H1 (cell line): Measurements from ENCODE around the gene NEMF. TPM values are rescaled to one million over a fixed set of nuclear protein-coding genes. Genes with fewer than 3 reads are reported as not detected.

Experiments used
- CTCF ChIA-PET: fragments of 300-600 bp; sonication (Branson Sonifier 250); formaldehyde crosslinking; loops from one replicate; lab custom pipeline; 2021; ENCODE audit not compliant: partially characterized antibody; lab: Charles Lee
- POLR2A ChIA-PET: fragments of 300-600 bp; sonication (Branson Sonifier 250); formaldehyde crosslinking; loops from one replicate; lab custom pipeline; 2021; ENCODE audit warnings: inconsistent platforms; ENCODE audit not compliant: partially characterized antibody; lab: Charles Lee
- DNase-seq, 2 experiments: peaks; one replicate each; pipeline versions ENCODE4 v3.0.0 to v3.0.0-alpha.2; 2010 to 2022; ENCODE audit warnings: low spot score in 2 of 2, low read depth in 1 of 2, mixed read lengths in 1 of 2
- FAIRE-seq: peaks from 2 replicates; lab custom pipeline; 2011; peaks lifted over from hg19 to GRCh38; lab: Jason Lieb, UNC
- H2AFZ ChIP-seq: 2 replicates; pipeline ENCODE4 v1.8.1; 2012; ENCODE audit warnings: low read length, inconsistent platforms
- H2AK5ac ChIP-seq: 2 replicates; pipeline ENCODE4 v1.6.1; 2013; ENCODE audit warnings: low read depth, low read length
- H2BK120ac ChIP-seq: replicated peaks from 2 replicates; pipeline ENCODE3; 2013; ENCODE audit warnings: low read depth, low read length, inconsistent platforms
- H2BK12ac ChIP-seq: 2 replicates; pipeline ENCODE4 v1.6.1; 2013; ENCODE audit warnings: low read depth, low read length
- H2BK15ac ChIP-seq: 2 replicates; pipeline ENCODE4 v1.6.1; 2013; ENCODE audit warnings: low read length
- H2BK20ac ChIP-seq: 2 replicates; pipeline ENCODE4 v1.6.1; 2013; ENCODE audit warnings: low read length
- H2BK5ac ChIP-seq: 2 replicates; pipeline ENCODE4 v1.6.1; 2013; ENCODE audit warnings: low read depth, low read length
- H3K14ac ChIP-seq: 2 replicates; pipeline ENCODE4 v1.6.1; 2013; ENCODE audit warnings: inconsistent platforms; ENCODE audit not compliant: insufficient read length
- H3K18ac ChIP-seq: 2 replicates; pipeline ENCODE4 v1.6.1; 2013; ENCODE audit warnings: low read length; ENCODE audit errors: extremely low read depth
- H3K23ac ChIP-seq: 2 replicates; pipeline ENCODE4 v1.6.1; 2013; ENCODE audit warnings: inconsistent platforms; ENCODE audit not compliant: insufficient read length
- H3K23me2 ChIP-seq: 2 replicates; pipeline ENCODE4 v1.6.1; 2013; ENCODE audit warnings: low read depth, low read length
- H3K27ac ChIP-seq: 2 replicates; pipeline ENCODE4 v1.6.1; 2011; ENCODE audit warnings: low read depth, low read length, inconsistent platforms
- H3K27me3 ChIP-seq, 4 experiments: replicated peaks in 1 of 4; 1 replicate in 1 of 4; 2 replicates in 3 of 4; pipeline versions ENCODE4 v1.6.1 to v1.8.1; 2011 to 2013; ENCODE audit warnings: low read length in 3 of 4, mild to moderate bottlenecking in 3 of 4, inconsistent platforms in 2 of 4, mixed read lengths in 2 of 4, moderate library complexity in 1 of 4; ENCODE audit not compliant: control insufficient read depth in 3 of 4, insufficient read depth in 3 of 4; ENCODE audit errors: extremely low read depth in 1 of 4
- H3K36me3 ChIP-seq, 4 experiments: 2 replicates each; pipeline versions ENCODE4 v1.6.1 to v1.8.1; 2011 to 2013; ENCODE audit warnings: mild to moderate bottlenecking in 4 of 4, low read length in 3 of 4, moderate library complexity in 2 of 4, control low read depth in 1 of 4, inconsistent platforms in 1 of 4; ENCODE audit not compliant: insufficient read depth in 4 of 4, control insufficient read depth in 2 of 4
- H3K4ac ChIP-seq: replicated peaks from 2 replicates; pipeline ENCODE3; 2013; ENCODE audit warnings: low read length, low read depth, mixed read lengths, inconsistent platforms; ENCODE audit not compliant: insufficient read length
- H3K4me1 ChIP-seq, 4 experiments: replicated peaks in 1 of 4; 1 replicate in 1 of 4; 2 replicates in 3 of 4; pipeline versions ENCODE4 v1.6.1 to v1.8.1; 2011 to 2013; ENCODE audit warnings: low read length in 3 of 4, inconsistent platforms in 2 of 4, mixed read lengths in 1 of 4; ENCODE audit not compliant: insufficient read depth in 4 of 4, control insufficient read depth in 3 of 4
- H3K4me2 ChIP-seq, 2 experiments: 2 replicates each; pipeline versions ENCODE4 v1.6.1 to v1.8.1; 2011 to 2013; ENCODE audit warnings: low read depth in 2 of 2, low read length in 2 of 2, control low read depth in 1 of 2, inconsistent platforms in 1 of 2, mild to moderate bottlenecking in 1 of 2; ENCODE audit not compliant: insufficient read depth in 1 of 2
- H3K4me3 ChIP-seq, 4 experiments: fragments of 200-600, 300-600 bp in 1 of 4; sonication (generic), shearing (Covaris generic), sonication (Bioruptor Twin) in 1 of 4; 2 replicates each; pipeline versions ENCODE4 v1.5.1 to v1.8.1; 2011 to 2016; ENCODE audit warnings: low read length in 4 of 4, low read depth in 3 of 4, control low read depth in 2 of 4, inconsistent platforms in 2 of 4, mild to moderate bottlenecking in 2 of 4, mixed read lengths in 1 of 4, moderate library complexity in 1 of 4; ENCODE audit not compliant: insufficient read depth in 2 of 4; ENCODE audit errors: extremely low read depth in 1 of 4
- H3K56ac ChIP-seq: replicated peaks from 2 replicates; pipeline ENCODE3; 2013; ENCODE audit warnings: low read depth, mild to moderate bottlenecking, mixed read lengths, low read length, inconsistent platforms; ENCODE audit not compliant: insufficient read length
- H3K79me1 ChIP-seq: 2 replicates; pipeline ENCODE4 v1.6.1; 2013; ENCODE audit warnings: low read depth, low read length, control low read depth
- H3K79me2 ChIP-seq, 2 experiments: 2 replicates each; pipeline versions ENCODE4 v1.6.1 to v1.8.1; 2012 to 2013; ENCODE audit warnings: low read length in 2 of 2, mild to moderate bottlenecking in 2 of 2, inconsistent platforms in 1 of 2; ENCODE audit not compliant: insufficient read depth in 2 of 2, control insufficient read depth in 1 of 2
- H3K9ac ChIP-seq, 4 experiments: replicated peaks in 1 of 4; 1 replicate in 1 of 4; 2 replicates in 3 of 4; pipeline versions ENCODE4 v1.6.1 to v1.8.1; 2011 to 2013; ENCODE audit warnings: low read depth in 3 of 4, low read length in 3 of 4, control low read depth in 2 of 4, mild to moderate bottlenecking in 2 of 4, moderate library complexity in 2 of 4, inconsistent platforms in 1 of 4; ENCODE audit errors: extremely low read depth in 1 of 4
- H3K9me3 ChIP-seq, 2 experiments: 2 replicates each; pipeline versions ENCODE4 v1.6.1 to v1.8.1; 2012 to 2013; ENCODE audit warnings: mild to moderate bottlenecking in 2 of 2, moderate library complexity in 2 of 2, control low read depth in 1 of 2, inconsistent platforms in 1 of 2, low read depth in 1 of 2, low read length in 1 of 2, mixed read lengths in 1 of 2; ENCODE audit not compliant: insufficient read depth in 2 of 2
- H4K20me1 ChIP-seq, 2 experiments: replicated peaks in 1 of 2; 2 replicates each; pipeline versions ENCODE3 to v1.8.1; 2011 to 2013; ENCODE audit warnings: inconsistent platforms in 2 of 2, low read length in 2 of 2, mild to moderate bottlenecking in 1 of 2; ENCODE audit not compliant: insufficient read depth in 2 of 2, control insufficient read depth in 1 of 2
- H4K5ac ChIP-seq: 2 replicates; pipeline ENCODE4 v1.6.1; 2013; ENCODE audit warnings: low read length, low read depth, mixed read lengths, inconsistent platforms; ENCODE audit not compliant: insufficient read length
- H4K8ac ChIP-seq: 2 replicates; pipeline ENCODE4 v1.8.0; 2013; ENCODE audit warnings: mild to moderate bottlenecking, moderate library complexity, low read length, inconsistent platforms; ENCODE audit not compliant: insufficient read depth; ENCODE audit errors: extremely low read depth
- H4K91ac ChIP-seq: replicated peaks from 2 replicates; pipeline ENCODE3; 2013; ENCODE audit warnings: low read length, mixed read lengths, inconsistent platforms; ENCODE audit not compliant: insufficient read length
- BACH1 ChIP-seq: IDR thresholded peaks from 2 replicates; pipeline ENCODE4 v1.6.1; 2012; ENCODE audit warnings: low read length, improper control_type of control experiment
- CBX5 ChIP-seq: fragments of 300-800, 300-1000 bp; sonication (generic); IDR thresholded peaks from 2 replicates; pipeline ENCODE4 v1.7.1; 2016; ENCODE audit warnings: antibody characterized with exemption, low read length, low read depth
- CHD2 ChIP-seq: IDR thresholded peaks from 2 replicates; pipeline ENCODE4 v1.6.1; 2012; ENCODE audit warnings: low read length, improper control_type of control experiment
- CTBP2 ChIP-seq: IDR thresholded peaks from 2 replicates; pipeline ENCODE4 v1.7.0; 2011; ENCODE audit warnings: borderline replicate concordance, mild to moderate bottlenecking, moderate library complexity, mixed read lengths, low read length; ENCODE audit not compliant: insufficient read depth, insufficient read length
- HDAC2 ChIP-seq, 2 experiments: fragments of 300-600 bp in 1 of 2; sonication (generic) in 1 of 2; IDR thresholded peaks; 2 replicates each; pipeline ENCODE4 v1.6.1; 2011 to 2012; ENCODE audit warnings: low read depth in 2 of 2, low read length in 2 of 2, mild to moderate bottlenecking in 2 of 2, moderate library complexity in 2 of 2, borderline replicate concordance in 1 of 2, inconsistent platforms in 1 of 2
- JUN ChIP-seq: IDR thresholded peaks from 2 replicates; pipeline ENCODE4 v1.6.1; 2011; ENCODE audit warnings: low read depth, mild to moderate bottlenecking, improper control_type of control experiment, low read length
- JUND ChIP-seq: IDR thresholded peaks from 2 replicates; pipeline ENCODE4 v1.6.1; 2011; ENCODE audit warnings: mild to moderate bottlenecking, improper control_type of control experiment, low read length
- MAX ChIP-seq: IDR thresholded peaks from 2 replicates; pipeline ENCODE4 v1.6.1; 2012; ENCODE audit warnings: inconsistent platforms
- TAF7 ChIP-seq: optimal IDR thresholded peaks from 2 replicates; pipeline ENCODE3; 2011; ENCODE audit warnings: low read depth, mild to moderate bottlenecking, inconsistent platforms, low read length, moderate library complexity, borderline replicate concordance
- TBP ChIP-seq: IDR thresholded peaks from 2 replicates; pipeline ENCODE4 v1.6.1; 2011; ENCODE audit warnings: low read depth, low read length, improper control_type of control experiment
- WGBS, 2 experiments: shearing (Covaris generic) in 1 of 2; methylation state at CpG; one replicate each; pipeline versions ENCODE4 v1.1.6 to v1.1.7; 2013 to 2015; ENCODE audit warnings: low lambda C conversion rate in 2 of 2, mixed read lengths in 2 of 2, inconsistent platforms in 1 of 2, low coverage in 1 of 2, missing lambda C conversion rate in 1 of 2; ENCODE audit not compliant: insufficient replicate concordance in 2 of 2, insufficient coverage in 1 of 2, insufficient read length in 1 of 2; ENCODE audit errors: extremely low coverage in 1 of 2, missing lambda C conversion rate in 1 of 2; 5-methylcytosine and 5-hydroxymethylcytosine counted together
- polyA plus RNA-seq, 7 experiments: library from polyadenylated mRNA; depleted of rRNA in 3 of 7; stranded (reverse) in 5 of 7; unstranded in 2 of 7; fragments of >200 nt in 5 of 7; fragments of 200-250 nt in 2 of 7; gene quantifications; 1 replicate in 5 of 7; 2 replicates in 1 of 7; 4 replicates in 1 of 7; pipeline versions ENCODE4 v1.2.1 to v1.2.3, GENCODE V29; 2011 to 2013; ENCODE audit warnings: missing spikeins in 2 of 7, mixed read lengths in 2 of 7
- total RNA-seq: library from RNA; stranded (reverse); fragmentation: NEBNext Ultra II Directional; extraction: Animal tissue kit (Norgen Biotek cat#: 25700); gene quantifications from 2 replicates; pipeline ENCODE4 v1.2.1, GENCODE V29; 2021

The NEMF gene
- total and polyA plus RNA-seq, 2 of the 8 experiments (the other 6 are each of a cell fraction or from before 2014, with no cell fraction given): 8.3 to 45.5 TPM

- FAIRE-seq (no peak), DNase-seq (no peak)
- TF ChIP-seq JUND (no peak), JUN (no peak), TBP (no peak), TAF7 (no peak), CBX5 (no peak), BACH1 (no peak), HDAC2 (IDR thresholded peaks at IDR 0.05; ENCODE audit: borderline replicate concordance in 1 of 2, low read depth in 2 of 2, low read length in 2 of 2) (no peak), CTBP2 (no peak), CHD2 (no peak), MAX (no peak)
- Histone ChIP-seq H4K5ac (no peak overlapping the region), H3K36me3 (no peaks in the 10 kb centered on the region), H4K20me1 (no peaks in the 10 kb centered on the region), H3K4ac (no peak overlapping the region), H3K27ac (no peak overlapping the region), H3K23me2 (no peaks in the 10 kb centered on the region), H2BK15ac (no peak overlapping the region), H3K9ac (no peak overlapping the region), H3K14ac (no peak overlapping the region), H3K4me3 (no peak overlapping the region), H2BK12ac (no peak overlapping the region), H3K56ac (no peak overlapping the region), H3K27me3 (no peaks in the 10 kb centered on the region), H2BK120ac (no peak overlapping the region), H3K4me1 (peaks cover 2 to 9% (median 7%) of the 10 kb centered on the region in 4 experiments; a peak in 5 of 7 replicates), H3K18ac (no peak overlapping the region), H2BK5ac (no peak overlapping the region), H3K9me3 (no peaks in the 10 kb centered on the region), H3K4me2 (no peak overlapping the region), H3K79me1 (no peaks in the 10 kb centered on the region), H3K23ac (no peak overlapping the region), H4K91ac (no peak overlapping the region), H4K8ac (no peak overlapping the region), H3K79me2 (no peaks in the 10 kb centered on the region), H2AFZ (no peak overlapping the region), H2AK5ac (no peak overlapping the region), H2BK20ac (no peak overlapping the region)
- WGBS, 2 experiments: 92% methylated on average over 9 of the region's 9 CpGs; no CpG with 5 or more reads in 1 of the 2 experiments
- POLR2A ChIA-PET: interaction anchor here (0.8 to 3.8 kb wide), 11 partner anchors 9 to 236 kb away, joined by 3 to 14 read pairs (median 4); partner anchors contain the start of genes ARF6, NEMF and VCPKMT
- CTCF ChIA-PET: interaction anchor here (0.6 to 5.4 kb wide), 35 partner anchors 8 to 919 kb away, joined by 3 to 41 read pairs (median 4); partner anchors contain the start of gene NEMF
These were observed 27.9 kb upstream of the NEMF start for GRCh38 chr14:49880267-49881064.
